HepG2 (cell line): ENCODE measurements around the gene MYLK. TPM values are rescaled to one million over a fixed set of nuclear protein-coding genes. Genes with fewer than 3 reads are reported as not detected.

Experiments used
- AHR ChIP-seq: IDR thresholded peaks from 2 replicates; pipeline ENCODE4 v1.6.1; 2018; ENCODE audit warnings: missing genetic modification reagents, missing compliant biosample characterization
- ATF6 ChIP-seq: sonication (generic); formaldehyde crosslinking; conservative IDR thresholded peaks from 2 replicates; pipeline ENCODE4 v1.4.0; 2020; ENCODE audit warnings: missing genetic modification reagents
- ATF7 ChIP-seq, 2 experiments: fragments of 450-650 bp in 1 of 2; sonication (generic) in 1 of 2; formaldehyde crosslinking in 1 of 2; IDR thresholded peaks; 2 replicates each; pipeline versions ENCODE4 v1.4.0 to v1.6.1; 2016 to 2020; ENCODE audit warnings: antibody characterized with exemption in 1 of 2, mild to moderate bottlenecking in 1 of 2, missing genetic modification reagents in 1 of 2
- FOSL1 ChIP-seq: sonication (generic); formaldehyde crosslinking; IDR thresholded peaks from 2 replicates; pipeline ENCODE4 v1.9.0; 2021; ENCODE audit warnings: missing genetic modification reagents, borderline replicate concordance
- GATA4 ChIP-seq: sonication (generic); IDR thresholded peaks from 2 replicates; pipeline ENCODE4 v1.6.1; 2016; ENCODE audit warnings: antibody characterized with exemption, low read depth, borderline replicate concordance
- MAX ChIP-seq: IDR thresholded peaks from 2 replicates; pipeline ENCODE4 v1.6.1; 2012; ENCODE audit warnings: inconsistent platforms
- PRDM15 ChIP-seq: sonication (generic); formaldehyde crosslinking; IDR thresholded peaks from 2 replicates; pipeline ENCODE4 v1.4.0; 2020; ENCODE audit warnings: missing genetic modification reagents
- TFDP1 ChIP-seq: IDR thresholded peaks from 2 replicates; pipeline ENCODE4 v1.6.1; 2016; ENCODE audit warnings: missing compliant biosample characterization, missing genetic modification reagents, borderline replicate concordance
- ZBTB20 ChIP-seq: sonication (generic); formaldehyde crosslinking; IDR thresholded peaks from 2 replicates; pipeline ENCODE4 v1.8.1; 2023; ENCODE audit warnings: missing genetic modification reagents, low read depth, mild to moderate bottlenecking, borderline replicate concordance
- ZBTB44 ChIP-seq: sonication (generic); formaldehyde crosslinking; IDR thresholded peaks from 2 replicates; pipeline ENCODE4 v1.4.0; 2020; ENCODE audit warnings: missing genetic modification reagents
- ZMAT3 ChIP-seq: sonication (generic); formaldehyde crosslinking; conservative IDR thresholded peaks from 2 replicates; pipeline ENCODE4 v1.7.0; 2021; ENCODE audit warnings: missing genetic modification reagents
- ZNF496 ChIP-seq: sonication (generic); formaldehyde crosslinking; IDR thresholded peaks from 2 replicates; pipeline ENCODE4 v1.8.1; 2023; ENCODE audit warnings: mild to moderate bottlenecking, moderate library complexity, missing genetic modification reagents; ENCODE audit not compliant: insufficient replicate concordance
- ZNF512 ChIP-seq: sonication (generic); formaldehyde crosslinking; IDR thresholded peaks from 2 replicates; pipeline ENCODE4 v1.4.0; 2020; ENCODE audit warnings: mild to moderate bottlenecking, missing genetic modification reagents
- ZNF597 ChIP-seq: sonication (generic); formaldehyde crosslinking; IDR thresholded peaks from 2 replicates; pipeline ENCODE4 v1.5.0; 2020; ENCODE audit warnings: missing genetic modification reagents
- ZNF775 ChIP-seq: sonication (generic); formaldehyde crosslinking; IDR thresholded peaks from 2 replicates; pipeline ENCODE4 v1.4.0; 2020; ENCODE audit warnings: missing genetic modification reagents, mild to moderate bottlenecking, moderate library complexity, borderline replicate concordance
- ZSCAN31 ChIP-seq: sonication (generic); formaldehyde crosslinking; IDR thresholded peaks from 2 replicates; pipeline ENCODE4 v1.5.0; 2020; ENCODE audit warnings: low read depth, mild to moderate bottlenecking, missing genetic modification reagents
- ZZZ3 ChIP-seq: sonication (generic); formaldehyde crosslinking; IDR thresholded peaks from 2 replicates; pipeline ENCODE4 v1.4.0; 2020; ENCODE audit warnings: missing genetic modification reagents, mild to moderate bottlenecking, borderline replicate concordance
- polyA plus RNA-seq, 8 experiments: library from polyadenylated mRNA; depleted of rRNA in 3 of 8; stranded (reverse) in 7 of 8; unstranded in 1 of 8; fragments of >200 nt; fragmentation: Illumina TruSeq in 4 of 8; extraction: Trizol in 4 of 8; gene quantifications; 2 replicates each; pipeline versions ENCODE4 v1.2.1 to v1.2.3, GENCODE V29; 2011 to 2016; ENCODE audit warnings: low read depth in 4 of 8, missing spikeins in 1 of 8, mixed read lengths in 1 of 8; ENCODE audit not compliant: insufficient read depth in 1 of 8
- total RNA-seq, 5 experiments: library from RNA; depleted of rRNA; stranded (reverse); fragments of >200 nt; fragmentation: Illumina TruSeq; extraction: Trizol; gene quantifications; 2 replicates each; pipeline ENCODE4 v1.2.3, GENCODE V29; 2016; ENCODE audit warnings: low read depth in 1 of 5

The MYLK gene
- total and polyA plus RNA-seq, 2 of the 13 experiments (the other 11 are each of a cell fraction or from before 2014, with no cell fraction given): 10.6 to 34.9 TPM

GRCh38 chr3:123605789-123606234 lies 278.3 kb downstream of the MYLK start (continued):
- TF ChIP-seq ZBTB44 (CRISPR knock-in tag): no peak
- no peak for TF ChIP-seq ZNF512 (CRISPR knock-in tag)
- TF ChIP-seq TFDP1 (CRISPR knock-in tag): 0 out of 2 replicates have a peak, but pooled peaks have one; percentile 15
- TF ChIP-seq ZSCAN31 (CRISPR knock-in tag): no peak; the same call in 1 of the 2 replicates
- TF ChIP-seq ATF6 (CRISPR knock-in tag): no peak
- TF ChIP-seq ZNF775: no peak
- TF ChIP-seq PRDM15 (CRISPR knock-in tag): no peak
- no peak for TF ChIP-seq AHR
- TF ChIP-seq MAX: no peak
- no peak for TF ChIP-seq ZNF496
- no peak for TF ChIP-seq ZZZ3
- TF ChIP-seq FOSL1: peak; percentile 99
- 0 out of 2 replicates have a peak, but pooled peaks have one; percentile 54 for TF ChIP-seq GATA4
- TF ChIP-seq ZBTB20 (CRISPR knock-in tag): 0 out of 2 replicates have a peak, but pooled peaks have one; percentile 32
- TF ChIP-seq ZMAT3: 0 out of 2 replicates have a peak, but pooled peaks have one; percentile 47
- TF ChIP-seq ZNF597 (CRISPR knock-in tag): no peak
- TF ChIP-seq ATF7 (IDR thresholded peaks at IDR 0.05): peak; percentile 30; the same call in 1 of the 2 replicates
- peak; percentile 81; the same call in 1 of the 2 replicates for TF ChIP-seq ATF7 (CRISPR knock-in tag; IDR thresholded peaks at IDR 0.05)
